Omental fat pad (tissue), 4 donors: ENCODE measurements around the gene ZNF525. TPM values are rescaled to one million over a fixed set of nuclear protein-coding genes. Genes with fewer than 3 reads are reported as not detected.
"Not testable (repeated sequence)": the region's sequence is repeated elsewhere in the genome, so short reads cannot be mapped to it uniquely, and the experiment has no call there.

ENCODE experiments used
- ATAC-seq: fragments of 150-250 bp; one replicate; pipeline ENCODE4 v1.9.1; 2016; ENCODE audit warnings: mild to moderate bottlenecking, moderate library complexity; ENCODE audit not compliant: low FRiP score
- DNase-seq: peaks from one replicate; pipeline ENCODE4 v3.0.0-alpha.2; 2019; ENCODE audit warnings: low spot score
- CTCF ChIP-seq, 3 donors: fragments of 450-650 bp; IDR thresholded peaks; one replicate each; pipeline ENCODE4 v1.5.1; 2016 to 2017; ENCODE audit warnings: antibody characterized with exemption in 3 of 3, mild to moderate bottlenecking in 3 of 3, moderate library complexity in 2 of 3
- total RNA-seq, 4 donors: library from RNA; depleted of rRNA; stranded (reverse); fragments of >200 nt; gene quantifications; one replicate each; pipeline ENCODE4 v1.1.0, GENCODE V29; 2016

ZNF525 gene
- total RNA-seq, 4 donors from 2014 or later = 3.7 to 13.3 (median 7.6) TPM

- no peak for TF ChIP-seq CTCF (IDR thresholded peaks at IDR 0.05)
- no peak for DNase-seq
- ATAC-seq = no peak
These were observed 7.5 kb upstream of the ZNF525 start for GRCh38 chr19:53357821-53358581.

DNA sequence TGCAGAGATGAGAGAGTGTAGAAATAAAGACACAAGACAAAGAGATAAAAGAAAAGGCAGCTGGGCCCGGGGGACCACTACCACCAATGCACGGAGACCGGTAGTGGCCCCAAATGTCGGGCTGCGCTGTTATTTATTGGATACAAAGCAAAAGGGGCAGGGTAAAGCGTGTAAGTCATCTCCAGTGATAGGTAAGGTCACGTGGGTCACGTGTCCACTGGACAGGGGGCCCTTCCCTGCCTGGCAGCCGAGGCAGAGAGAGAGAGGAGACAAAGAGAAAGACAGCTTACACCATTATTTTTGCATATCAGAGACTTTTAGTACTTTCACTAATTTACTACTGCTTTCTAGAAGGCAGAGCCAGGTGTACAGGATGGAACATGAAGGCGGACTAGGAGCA lies 5.4 kb upstream of the ZNF525 start:
- ATAC-seq = not testable (repeated sequence)

DNA sequence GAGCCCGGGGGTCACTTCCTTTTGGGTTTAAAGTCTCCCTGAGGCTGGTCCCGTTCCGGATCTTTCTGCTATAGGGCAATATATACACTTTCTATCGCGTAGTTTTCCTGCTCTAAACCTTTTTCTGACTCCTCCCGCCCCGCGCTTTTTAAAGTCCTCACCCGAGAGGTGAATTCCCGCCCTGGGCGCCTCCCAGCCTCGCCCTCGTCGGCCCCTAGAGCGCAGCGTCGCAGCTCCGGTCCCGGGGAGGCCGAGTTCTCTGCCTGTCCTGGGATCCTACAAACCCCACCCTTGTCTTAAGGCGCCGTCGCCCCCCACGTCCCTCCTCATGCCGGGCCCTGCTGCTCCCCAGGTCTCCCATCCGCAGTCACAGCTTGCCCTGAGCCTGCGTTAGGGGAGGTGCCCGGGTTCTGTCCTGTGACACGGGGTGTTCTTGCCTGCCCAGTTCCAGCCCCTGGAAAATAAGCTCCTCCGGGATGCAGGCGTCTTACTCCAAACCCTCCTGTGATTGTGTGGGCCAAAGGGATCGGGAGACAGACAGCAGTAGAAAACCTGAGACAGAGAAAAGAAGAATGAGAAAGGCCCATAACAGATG lies 491 bp downstream of the ZNF525 start:
- DNase-seq (no peak), ATAC-seq (peak; percentile 74)
- TF ChIP-seq CTCF (IDR thresholded peaks at IDR 0.05) = no peak

More for the DNA sequence above, 5.4 kb upstream of the ZNF525 start:
- not testable (repeated sequence) for DNase-seq

DNA sequence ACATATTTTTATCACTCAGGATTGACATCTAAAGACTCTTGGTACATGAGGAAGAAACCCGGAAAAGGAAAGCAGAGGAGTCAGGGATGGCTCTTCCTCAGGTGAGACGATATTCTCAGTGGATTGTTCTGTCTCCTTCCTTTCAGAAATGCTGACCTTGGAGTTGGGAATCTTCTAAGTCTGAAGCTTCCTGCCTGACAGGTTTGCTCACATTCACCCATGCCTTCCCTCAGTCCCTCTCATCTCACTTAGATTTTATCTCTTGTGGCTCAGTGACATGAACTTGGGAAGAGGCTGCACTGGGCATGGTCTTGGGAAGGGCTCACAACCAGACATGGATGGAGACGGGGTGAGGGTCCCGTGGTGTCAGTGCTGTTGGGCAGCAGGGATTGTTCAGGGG lies 6.7 kb downstream of the ZNF525 start:
- no peak for TF ChIP-seq CTCF (IDR thresholded peaks at IDR 0.05)
- ATAC-seq = no peak
- DNase-seq = no peak

- no peak for TF ChIP-seq CTCF (IDR thresholded peaks at IDR 0.05)
- DNase-seq (no peak), ATAC-seq (no peak)
These were observed 8.8 kb downstream of the ZNF525 start for GRCh38 chr19:53374288-53374687.

- TF ChIP-seq CTCF (IDR thresholded peaks at IDR 0.05) = no peak
- DNase-seq (no peak), ATAC-seq (no peak)
These were observed 9.2 kb downstream of the ZNF525 start for GRCh38 chr19:53374743-53375142.

DNA sequence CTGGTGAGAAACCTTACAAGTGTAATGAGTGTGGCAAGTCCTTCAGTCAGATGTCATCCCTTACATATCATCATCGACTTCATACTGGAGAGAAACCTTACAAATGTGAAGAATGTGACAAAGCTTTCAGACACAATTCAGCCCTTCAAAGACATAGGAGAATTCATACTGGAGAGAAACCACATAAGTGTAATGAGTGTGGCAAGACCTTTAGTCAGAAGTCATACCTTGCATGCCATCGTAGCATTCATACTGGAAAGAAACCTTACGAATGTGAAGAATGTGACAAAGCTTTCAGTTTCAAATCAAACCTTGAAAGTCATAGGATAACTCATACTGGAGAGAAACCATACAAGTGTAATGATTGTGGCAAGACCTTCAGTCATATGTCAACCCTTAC lies 15.9 kb downstream of the ZNF525 start:
- no peak for ATAC-seq
- DNase-seq = no peak
- TF ChIP-seq CTCF (IDR thresholded peaks at IDR 0.05) = no peak
